NCI-H748 treated with DMSO at 0.1 percent for 48 hours (cell line): ENCODE data around the gene TDRD7.

Source experiments
- DNase-seq: peaks from one replicate; lab custom pipeline; 2025; lab: John Stamatoyannopoulos, UW

TDRD7 gene

GRCh38 chr9:97506306-97506705 is 94.4 kb downstream of the TDRD7 start:
- no peak for DNase-seq

GRCh38 chr9:97506787-97507186 is 94.9 kb downstream of the TDRD7 start:
- no peak for DNase-seq

DNA sequence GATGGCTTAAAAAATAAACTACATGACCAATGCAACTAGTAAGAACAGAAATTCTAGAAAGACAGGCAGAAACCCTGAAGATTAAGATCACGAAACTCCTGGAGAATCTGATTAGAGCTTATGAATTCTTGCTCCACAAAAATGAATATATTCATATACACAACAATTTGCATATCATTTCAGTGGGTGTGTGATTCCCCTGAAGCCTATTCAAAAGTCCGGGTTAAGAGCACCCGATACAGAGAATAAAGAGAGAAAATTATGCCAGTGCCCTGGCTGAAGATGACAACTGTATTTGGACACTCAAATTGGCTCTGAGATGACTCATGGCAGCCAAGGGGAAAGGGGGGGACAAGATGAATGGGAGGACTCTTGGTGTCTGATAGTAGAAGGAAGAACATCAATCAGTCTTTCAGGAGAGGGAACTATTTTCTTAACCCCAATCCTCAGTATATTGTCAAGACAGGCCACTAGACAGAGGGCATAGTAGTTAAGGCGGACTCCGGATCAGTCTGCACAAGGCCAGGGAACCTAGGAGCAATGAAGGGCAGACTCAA is 95.6 kb downstream of the TDRD7 start:
- no peak for DNase-seq

- DNase-seq: no peak
These were observed 97.0 kb downstream of the TDRD7 start for GRCh38 chr9:97508852-97509251.

GRCh38 chr9:97510797-97511654 is 99.1 kb downstream of the TDRD7 start:
- no peak for DNase-seq

GRCh38 chr9:97511655-97512427 is 99.9 kb downstream of the TDRD7 start:
- no peak for DNase-seq

- no peak for DNase-seq
These were observed 101.2 kb downstream of the TDRD7 start for GRCh38 chr9:97512966-97513560.

DNA sequence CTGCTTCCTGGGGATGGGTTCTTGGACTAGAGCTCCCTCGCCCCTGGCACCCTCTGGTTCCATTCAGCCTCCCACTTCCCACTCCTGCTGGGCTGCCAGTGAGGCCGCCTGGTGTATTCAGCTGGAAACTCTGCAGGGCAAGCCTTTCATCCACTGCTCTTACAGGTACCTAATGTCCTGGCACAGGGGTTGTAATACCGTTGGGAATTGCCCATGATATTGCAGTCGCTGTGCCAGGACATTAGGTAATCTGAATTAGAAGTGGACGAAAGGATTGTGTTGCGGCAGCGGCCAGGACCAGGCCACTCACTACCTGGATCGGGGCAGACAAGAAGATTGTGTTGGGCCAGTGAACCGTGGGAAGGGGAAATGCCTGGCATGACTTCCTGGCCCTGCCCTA is 102.6 kb downstream of the TDRD7 start:
- no peak for DNase-seq

DNA sequence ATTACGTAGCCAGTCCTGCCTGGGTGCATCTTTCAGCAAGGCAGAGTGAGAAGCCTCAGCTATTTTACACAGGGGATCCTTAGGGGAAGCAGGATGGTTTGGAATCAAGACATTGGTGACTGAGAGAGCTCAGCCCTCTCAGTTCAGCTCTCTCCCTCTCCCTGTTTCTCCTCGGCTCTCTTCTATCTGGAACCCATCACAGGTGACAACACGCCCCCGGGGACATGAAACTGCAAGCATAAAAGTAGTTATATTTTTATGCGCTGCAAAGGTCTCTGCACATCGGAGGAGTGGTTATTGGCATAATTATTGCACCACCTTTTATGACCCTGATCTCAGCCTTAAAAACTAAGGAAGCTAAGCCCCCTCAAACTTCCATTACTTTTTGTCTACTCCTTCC is 103.8 kb downstream of the TDRD7 start:
- DNase-seq: no peak

- no peak for DNase-seq
These were observed 104.2 kb downstream of the TDRD7 start for GRCh38 chr9:97516111-97516510.

GRCh38 chr9:97517331-97518089 is 105.6 kb downstream of the TDRD7 start:
- DNase-seq: no peak

- DNase-seq: no peak
These were observed 106.4 kb downstream of the TDRD7 start for GRCh38 chr9:97518166-97518908.

DNA sequence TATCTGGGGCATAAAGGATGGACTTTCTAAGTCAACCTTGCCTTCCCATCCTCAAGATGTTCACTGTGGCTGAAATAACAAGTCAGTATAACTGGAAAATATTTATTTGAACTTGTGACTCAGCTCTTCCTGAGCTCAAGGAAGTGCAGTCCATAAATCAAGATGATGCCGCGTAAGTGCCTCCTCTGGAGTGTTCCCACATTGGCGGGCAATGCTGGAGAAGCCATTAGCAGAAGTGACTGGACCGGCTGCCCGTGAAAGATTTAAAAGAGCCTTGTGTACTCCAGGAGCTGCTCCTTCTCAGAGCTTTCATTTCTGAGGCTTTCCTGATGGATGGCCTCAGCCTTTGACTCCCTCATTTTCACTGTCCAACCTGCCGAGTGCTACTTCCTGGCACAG is 107.0 kb downstream of the TDRD7 start:
- DNase-seq: no peak

DNA sequence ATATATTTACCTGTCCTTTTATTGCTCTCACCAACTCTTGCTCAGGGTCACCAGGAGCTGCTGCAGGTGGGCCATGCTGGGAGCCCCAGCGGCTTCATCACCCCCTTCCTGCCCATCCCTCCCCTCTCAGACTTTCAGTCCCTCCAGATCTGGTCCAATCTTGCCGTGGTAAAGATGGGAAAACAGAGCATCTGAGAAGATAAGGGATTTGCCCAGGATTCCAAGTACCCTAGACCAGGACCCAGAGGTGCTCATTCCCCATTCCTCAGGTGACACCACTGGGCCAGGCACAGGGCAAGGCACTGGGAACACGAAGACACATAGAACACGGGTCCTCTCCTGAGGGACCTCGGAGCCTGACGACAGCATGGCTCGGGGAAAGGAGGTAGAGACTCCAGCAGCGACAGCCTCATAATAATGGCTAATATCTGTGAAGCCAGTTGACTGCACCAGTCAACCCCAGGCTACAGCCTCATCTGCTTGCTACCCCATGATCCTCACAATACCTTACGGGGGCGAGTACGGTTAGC is 107.6 kb downstream of the TDRD7 start:
- no peak for DNase-seq

GRCh38 chr9:97521576-97522333 is 109.9 kb downstream of the TDRD7 start:
- DNase-seq: no peak

DNA sequence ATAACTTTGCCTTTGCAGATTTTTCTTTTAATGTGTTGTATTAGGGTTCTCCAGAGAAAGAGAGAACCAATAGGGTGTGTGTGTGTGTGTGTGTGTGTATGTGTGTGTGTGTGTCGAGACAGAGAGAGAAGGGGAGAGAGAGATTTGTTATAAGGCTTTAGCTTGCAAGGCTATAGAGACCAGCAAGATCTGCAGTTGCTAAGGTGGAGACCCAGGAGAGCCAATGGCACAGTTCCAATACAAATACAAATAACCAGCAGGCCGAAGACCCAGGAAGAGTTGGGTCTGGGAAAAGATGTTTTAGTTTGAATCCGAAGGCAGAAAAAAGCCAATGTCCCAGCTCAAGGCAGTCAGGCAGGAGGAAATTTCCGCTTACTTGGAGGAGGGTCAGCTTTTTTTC is 112.5 kb downstream of the TDRD7 start:
- DNase-seq: no peak

GRCh38 chr9:97525451-97525850 is 113.6 kb downstream of the TDRD7 start:
- DNase-seq: no peak

DNA sequence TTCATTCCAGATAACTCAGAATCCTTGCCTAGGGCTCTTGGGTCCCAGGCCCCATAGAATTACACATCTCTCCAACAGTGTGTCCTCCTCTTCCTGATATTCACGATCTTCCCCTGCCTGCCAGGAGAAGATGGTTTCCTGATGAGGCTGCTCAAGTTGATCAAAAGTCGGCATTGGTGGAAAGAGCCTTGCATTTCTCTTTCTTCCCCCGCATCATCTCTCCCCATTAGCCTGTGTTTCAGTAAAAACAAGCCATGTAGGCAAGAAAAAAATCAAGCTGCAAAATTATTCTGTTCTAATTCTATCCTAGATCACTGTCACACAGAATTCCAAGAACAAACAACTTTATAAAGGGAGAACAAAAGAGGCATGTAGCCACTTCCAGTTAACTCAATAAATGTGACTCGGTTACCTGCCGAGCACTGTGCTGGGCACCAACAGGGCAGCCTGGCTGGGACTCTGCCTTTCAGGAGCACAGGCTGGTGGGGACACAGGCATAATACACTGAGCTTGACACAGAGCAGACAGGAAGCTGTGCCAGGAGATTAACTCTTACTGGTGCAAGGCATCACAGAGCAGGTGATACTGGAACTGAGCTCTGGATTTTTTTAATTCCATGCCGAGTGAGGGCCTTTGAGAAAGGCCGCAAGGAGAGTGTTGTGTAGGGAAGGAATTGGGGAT is 115.1 kb downstream of the TDRD7 start:
- no peak for DNase-seq
